ENCODE results near the gene FBRS.
"Not testable (repeated sequence)": the region's sequence is repeated elsewhere in the genome, so short reads cannot be mapped to it uniquely, and the experiment has no call there.

Gene FBRS

DNA sequence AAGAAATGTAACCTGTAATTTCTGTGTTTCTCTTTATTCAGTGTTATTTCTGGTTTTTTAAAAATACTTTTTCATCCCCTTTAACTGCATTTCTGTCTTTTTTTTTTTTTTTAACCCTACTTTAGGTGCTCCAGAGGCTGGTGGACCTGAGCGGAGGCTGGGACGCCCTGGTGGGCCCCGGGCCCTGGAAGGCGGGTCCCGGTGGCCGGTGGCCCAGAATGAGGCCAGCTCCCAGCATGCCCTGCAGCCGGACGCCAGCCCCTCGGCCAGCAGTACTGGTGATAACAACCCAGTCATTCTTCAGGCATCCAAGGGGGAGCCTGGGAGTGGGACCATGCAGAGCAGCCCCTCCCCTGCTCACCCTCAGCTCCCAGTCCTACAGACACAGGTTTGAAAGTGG is 42.3 kb downstream of the FBRS start:
- no peak overlapping the region for H3K4me3 ChIP-seq (ENCODE audit: low read length)
- TF ChIP-seq, protein P1, sequence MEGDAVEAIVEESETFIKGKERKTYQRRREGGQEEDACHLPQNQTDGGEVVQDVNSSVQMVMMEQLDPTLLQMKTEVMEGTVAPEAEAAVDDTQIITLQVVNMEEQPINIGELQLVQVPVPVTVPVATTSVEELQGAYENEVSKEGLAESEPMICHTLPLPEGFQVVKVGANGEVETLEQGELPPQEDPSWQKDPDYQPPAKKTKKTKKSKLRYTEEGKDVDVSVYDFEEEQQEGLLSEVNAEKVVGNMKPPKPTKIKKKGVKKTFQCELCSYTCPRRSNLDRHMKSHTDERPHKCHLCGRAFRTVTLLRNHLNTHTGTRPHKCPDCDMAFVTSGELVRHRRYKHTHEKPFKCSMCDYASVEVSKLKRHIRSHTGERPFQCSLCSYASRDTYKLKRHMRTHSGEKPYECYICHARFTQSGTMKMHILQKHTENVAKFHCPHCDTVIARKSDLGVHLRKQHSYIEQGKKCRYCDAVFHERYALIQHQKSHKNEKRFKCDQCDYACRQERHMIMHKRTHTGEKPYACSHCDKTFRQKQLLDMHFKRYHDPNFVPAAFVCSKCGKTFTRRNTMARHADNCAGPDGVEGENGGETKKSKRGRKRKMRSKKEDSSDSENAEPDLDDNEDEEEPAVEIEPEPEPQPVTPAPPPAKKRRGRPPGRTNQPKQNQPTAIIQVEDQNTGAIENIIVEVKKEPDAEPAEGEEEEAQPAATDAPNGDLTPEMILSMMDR (conservative IDR thresholded peaks at IDR 0.05; ENCODE audit: low read depth, low read length): no peak
- no peak for DNase-seq (ENCODE audit: low read depth)

DNA sequence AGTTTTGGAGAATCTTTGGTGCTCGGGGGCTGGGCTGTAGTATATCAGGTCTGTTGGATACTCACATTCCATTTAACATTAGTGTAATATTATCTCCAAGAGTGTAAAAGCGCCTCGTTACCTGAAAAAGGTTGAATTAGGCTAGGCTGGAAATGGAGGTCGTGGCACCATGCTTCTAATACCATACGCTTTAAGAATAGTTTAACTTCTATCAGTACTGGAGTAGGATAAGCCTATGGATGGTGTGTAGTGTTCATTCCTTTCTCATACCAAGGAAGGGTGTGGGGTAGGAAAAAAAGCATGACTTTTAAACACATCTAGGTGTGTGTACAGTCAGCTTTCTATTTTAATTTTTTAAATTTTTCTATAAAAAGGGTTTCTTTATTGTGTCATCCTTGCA is 42.7 kb downstream of the FBRS start:
- TF ChIP-seq, protein P1 (conservative IDR thresholded peaks at IDR 0.05; ENCODE audit: low read depth, low read length): no peak
- no peak overlapping the region for H3K4me3 ChIP-seq (ENCODE audit: low read length)
- no peak for DNase-seq (ENCODE audit: low read depth)

DNA sequence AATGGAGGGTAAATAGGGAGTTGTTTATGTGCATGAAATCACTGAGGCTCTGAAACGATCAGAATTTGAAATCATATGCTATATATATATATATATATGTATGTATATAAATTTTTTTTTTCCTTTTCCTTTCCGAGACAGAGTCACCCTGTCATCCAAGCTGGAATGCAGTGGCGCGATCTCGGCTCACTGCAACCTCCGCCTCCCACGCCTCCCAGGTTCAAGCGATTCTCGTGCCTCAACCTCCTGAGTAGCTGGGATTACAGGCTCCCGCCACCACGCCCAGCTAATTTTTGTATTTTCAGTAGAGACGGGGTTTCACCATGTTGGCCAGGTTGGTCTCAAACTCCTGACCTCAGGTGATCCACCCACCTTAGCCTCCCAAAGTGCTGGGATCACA is 44.8 kb downstream of the FBRS start:
- DNase-seq (ENCODE audit: low read depth); H3K4me3 ChIP-seq (ENCODE audit: low read length): not testable (repeated sequence)

DNA sequence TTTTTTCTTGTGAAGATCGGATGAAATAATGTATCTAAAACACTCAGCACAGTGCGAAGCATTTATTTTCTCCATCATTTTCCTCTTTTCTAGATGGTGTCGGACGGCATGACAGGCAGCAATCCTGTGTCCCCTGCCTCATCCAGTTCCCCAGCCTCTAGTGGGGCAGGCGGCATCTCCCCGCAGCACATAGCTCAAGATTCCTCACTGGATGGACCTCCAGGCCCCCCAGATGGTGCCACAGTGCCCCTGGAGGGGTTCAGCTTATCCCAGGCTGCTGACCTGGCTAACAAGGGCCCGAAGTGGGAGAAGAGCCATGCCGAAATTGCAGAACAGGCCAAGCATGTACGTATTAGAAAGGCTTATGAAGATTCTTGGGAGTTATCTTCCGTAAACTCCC is 45.7 kb downstream of the FBRS start:
- TF ChIP-seq, protein P1 (conservative IDR thresholded peaks at IDR 0.05; ENCODE audit: low read depth, low read length): no peak
- no peak for DNase-seq (ENCODE audit: low read depth)
- H3K4me3 ChIP-seq (ENCODE audit: low read length): no peak overlapping the region

DNA sequence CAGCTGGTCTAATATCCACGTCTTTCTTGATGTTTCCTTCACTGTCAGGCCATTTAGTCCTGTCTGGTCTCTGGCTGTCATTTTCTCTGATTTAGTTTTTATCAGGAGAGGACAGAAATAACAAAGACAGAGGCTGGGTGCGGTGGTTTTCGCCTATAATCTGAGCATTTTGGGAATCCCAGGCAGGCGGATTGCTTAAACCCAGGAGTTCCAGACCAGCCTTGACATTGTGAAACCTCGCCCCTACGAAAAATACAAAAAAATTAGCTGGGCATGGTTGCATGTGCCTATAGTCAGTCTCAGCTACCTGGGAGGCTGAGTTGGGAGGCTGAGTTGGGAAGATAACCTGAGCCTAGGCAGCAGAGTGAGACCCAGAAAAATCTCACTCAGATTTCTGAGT is 47.8 kb downstream of the FBRS start:
- no peak for DNase-seq (ENCODE audit: low read depth)
- TF ChIP-seq, protein P1 (conservative IDR thresholded peaks at IDR 0.05; ENCODE audit: low read depth, low read length): no peak
- H3K4me3 ChIP-seq (ENCODE audit: low read length): no peak overlapping the region

DNA sequence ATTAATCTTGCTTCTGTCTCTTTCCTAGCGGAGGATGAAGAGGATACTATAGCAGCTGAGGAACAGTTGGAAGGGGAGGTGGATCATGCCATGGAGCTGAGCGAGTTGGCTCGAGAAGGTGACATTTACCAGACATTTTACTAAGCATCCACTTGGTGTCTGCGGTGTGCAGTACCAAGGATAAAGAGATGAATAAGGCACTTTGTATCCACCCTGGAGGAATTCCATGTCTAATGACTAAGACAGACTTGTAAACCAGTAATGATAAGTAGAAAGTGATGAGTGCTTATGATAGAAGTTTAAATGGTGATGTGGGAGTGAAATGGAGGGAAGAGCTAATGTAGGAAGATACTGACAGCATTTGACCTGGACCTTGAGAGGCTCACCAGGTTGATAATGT is 52.7 kb downstream of the FBRS start:
- no peak for DNase-seq (ENCODE audit: low read depth)
- TF ChIP-seq, protein P1 (conservative IDR thresholded peaks at IDR 0.05; ENCODE audit: low read depth, low read length): no peak

DNA sequence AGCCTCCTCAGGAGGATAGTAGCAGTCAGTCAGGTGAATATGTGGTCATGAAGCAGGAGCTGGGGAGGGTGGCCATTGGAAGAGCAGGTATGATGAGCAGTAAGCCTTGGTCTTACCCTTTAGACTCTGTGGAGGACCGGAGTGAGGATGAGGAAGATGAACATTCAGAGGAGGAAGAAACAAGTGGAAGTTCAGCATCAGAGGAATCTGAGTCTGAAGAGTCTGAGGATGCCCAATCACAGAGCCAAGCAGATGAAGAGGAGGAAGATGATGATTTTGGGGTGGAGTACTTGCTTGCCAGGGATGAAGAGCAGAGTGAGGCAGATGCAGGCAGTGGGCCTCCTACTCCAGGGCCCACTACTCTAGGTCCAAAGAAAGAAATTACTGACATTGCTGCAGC is 53.5 kb downstream of the FBRS start:
- TF ChIP-seq, protein P1 (conservative IDR thresholded peaks at IDR 0.05; ENCODE audit: low read depth, low read length): no peak
- no peak overlapping the region for H3K4me3 ChIP-seq (ENCODE audit: low read length)
- DNase-seq (ENCODE audit: low read depth): no peak

More for the DNA sequence above, 52.7 kb downstream of the FBRS start:
- no peak overlapping the region for H3K4me3 ChIP-seq (ENCODE audit: low read length)

Data from retinal pigment epithelial cell (primary cell).